GM21528 (cell line): ENCODE data around the gene SH2D1A.

Experiments used
- ATAC-seq: cut with Tn5 transposase; IDR thresholded peaks from one replicate; pipeline ENCODE4 v1.9.1; 2021; ENCODE audit warnings: mild to moderate bottlenecking, moderate library complexity; ENCODE audit not compliant: unreplicated experiment, low FRiP score

SH2D1A gene

GRCh38 chrX:124414281-124414680 is 67.9 kb downstream of the SH2D1A start:
- ATAC-seq, result no peak

GRCh38 chrX:124415115-124415800 is 68.9 kb downstream of the SH2D1A start:
- ATAC-seq, result no peak

DNA sequence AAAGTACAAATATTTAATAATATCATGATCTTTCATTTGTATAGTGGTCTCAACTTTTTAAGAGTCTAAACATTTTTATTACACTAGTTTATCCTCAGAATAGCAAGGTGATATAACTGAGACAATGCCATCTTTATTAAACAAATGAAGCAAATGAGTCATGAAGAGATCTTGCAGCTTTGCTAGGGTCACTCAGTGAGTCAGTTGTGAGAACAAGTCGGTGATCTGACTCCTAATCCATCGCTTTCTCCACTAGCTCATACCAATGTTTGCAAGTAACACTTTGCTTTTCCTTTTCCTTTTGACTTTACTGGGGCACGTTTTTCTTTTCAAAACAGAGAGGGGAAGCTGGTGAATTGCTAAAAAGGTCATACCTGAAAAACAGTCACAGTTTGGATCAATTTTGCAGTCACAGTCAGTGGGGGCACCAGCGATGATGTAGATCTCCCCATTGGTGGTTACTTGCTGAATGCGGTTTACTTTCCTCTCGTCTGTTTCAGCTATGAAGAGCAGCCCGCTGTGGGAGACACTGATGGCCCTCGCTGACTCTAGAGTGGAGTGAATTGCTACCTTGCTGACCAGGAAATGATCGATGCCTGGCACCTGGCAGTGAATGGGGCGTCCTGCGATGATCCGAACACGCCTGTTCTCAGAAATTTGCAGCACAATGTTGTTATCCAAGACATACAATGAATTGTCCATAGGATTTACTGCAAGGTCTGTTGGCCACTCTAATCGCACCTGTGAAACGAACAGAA is 75.7 kb downstream of the SH2D1A start:
- ATAC-seq, result no peak
